Nephron progenitor cell (in vitro differentiated cells): ENCODE results near the gene PRR35.

Source experiments
- DNase-seq: peaks from one replicate; pipeline ENCODE4 v3.0.0; 2021
- H3K27ac Mint-ChIP-seq: 2 replicates; pipeline ENCODE4 v1.8.0; 2021; ENCODE audit warnings: mild to moderate bottlenecking, moderate library complexity, mixed read lengths
- H3K27me3 Mint-ChIP-seq: 2 replicates; pipeline ENCODE4 v1.8.0; 2021; ENCODE audit warnings: mild to moderate bottlenecking, low read depth, mixed read lengths; ENCODE audit not compliant: poor library complexity
- H3K36me3 Mint-ChIP-seq: 2 replicates; pipeline ENCODE4 v1.8.0; 2021; ENCODE audit warnings: low read depth, mixed read lengths
- H3K4me1 Mint-ChIP-seq: 2 replicates; pipeline ENCODE4 v1.8.0; 2021; ENCODE audit warnings: mixed read lengths
- H3K4me3 Mint-ChIP-seq: 2 replicates; pipeline ENCODE4 v1.8.0; 2021; ENCODE audit warnings: mild to moderate bottlenecking, moderate library complexity, mixed read lengths
- H3K9me3 Mint-ChIP-seq: 2 replicates; pipeline ENCODE4 v1.8.0; 2021; ENCODE audit warnings: mild to moderate bottlenecking, moderate library complexity, mixed read lengths
- CTCF ChIP-seq: fragments of 200-600 bp; sonication (generic); IDR thresholded peaks from 2 replicates; pipeline ENCODE4 v1.5.0; 2021; ENCODE audit warnings: antibody characterized with exemption

PRR35 gene

GRCh38 chr16:552171-552570 lies 8.0 kb upstream of the PRR35 start:
- TF ChIP-seq CTCF: no peak
- Mint-ChIP-seq H3K4me1 (peaks cover 10% of the 10 kb centered on the region), H3K9me3 (no peaks in the 10 kb centered on the region), H3K36me3 (peaks cover 4% of the 10 kb centered on the region), H3K27ac (no peak overlapping the region), H3K27me3 (peaks cover 2% of the 10 kb centered on the region), H3K4me3 (no peak overlapping the region)
- DNase-seq: no peak

- peaks cover 4% of the 10 kb centered on the region for H3K36me3 Mint-ChIP-seq
- H3K27ac Mint-ChIP-seq: no peak overlapping the region
- no peak overlapping the region for H3K4me3 Mint-ChIP-seq
- DNase-seq: no peak
- H3K27me3 Mint-ChIP-seq: peaks cover 16% of the 10 kb centered on the region
- no peaks in the 10 kb centered on the region for H3K9me3 Mint-ChIP-seq
- no peak for TF ChIP-seq CTCF
- peaks cover 15% of the 10 kb centered on the region for H3K4me1 Mint-ChIP-seq
These were observed 6.4 kb upstream of the PRR35 start for GRCh38 chr16:553601-554296.

- no peak for TF ChIP-seq CTCF
- H3K36me3 Mint-ChIP-seq: peaks cover 4% of the 10 kb centered on the region
These were observed 5.9 kb upstream of the PRR35 start for GRCh38 chr16:554297-554621.

GRCh38 chr16:554640-555365 lies 5.4 kb upstream of the PRR35 start:
- Mint-ChIP-seq H3K4me1 (peaks cover 15% of the 10 kb centered on the region), H3K4me3 (peak overlapping the region; percentile 63), H3K36me3 (peaks cover 4% of the 10 kb centered on the region), H3K27ac (no peak overlapping the region), H3K27me3 (peaks cover 25% of the 10 kb centered on the region), H3K9me3 (no peaks in the 10 kb centered on the region)
- no peak for TF ChIP-seq CTCF
- DNase-seq: peak; percentile 50

More at GRCh38 chr16:554297-554621, 5.9 kb upstream of the PRR35 start:
- Mint-ChIP-seq H3K9me3 (no peaks in the 10 kb centered on the region), H3K4me1 (peaks cover 15% of the 10 kb centered on the region), H3K27ac (no peak overlapping the region), H3K27me3 (peaks cover 22% of the 10 kb centered on the region), H3K4me3 (peak overlapping the region; percentile 63)
- no peak for DNase-seq

GRCh38 chr16:555528-556473 lies 4.4 kb upstream of the PRR35 start:
- Mint-ChIP-seq H3K27ac (no peak overlapping the region), H3K9me3 (no peaks in the 10 kb centered on the region), H3K27me3 (peaks cover 25% of the 10 kb centered on the region), H3K36me3 (peaks cover 4% of the 10 kb centered on the region), H3K4me3 (no peak overlapping the region), H3K4me1 (peaks cover 15% of the 10 kb centered on the region)
- no peak for TF ChIP-seq CTCF
- peak; percentile 35 for DNase-seq
